ENCODE data around the gene RBM25. TPM values are rescaled to one million over a fixed set of nuclear protein-coding genes. Genes with fewer than 3 reads are reported as not detected.
"Not testable (repeated sequence)": the region's sequence is repeated elsewhere in the genome, so short reads cannot be mapped to it uniquely, and the experiment has no call there.

RBM25 gene
- total and polyA plus RNA-seq, 4 donors: 8.4 to 26.2 (median 22.2) TPM

DNA sequence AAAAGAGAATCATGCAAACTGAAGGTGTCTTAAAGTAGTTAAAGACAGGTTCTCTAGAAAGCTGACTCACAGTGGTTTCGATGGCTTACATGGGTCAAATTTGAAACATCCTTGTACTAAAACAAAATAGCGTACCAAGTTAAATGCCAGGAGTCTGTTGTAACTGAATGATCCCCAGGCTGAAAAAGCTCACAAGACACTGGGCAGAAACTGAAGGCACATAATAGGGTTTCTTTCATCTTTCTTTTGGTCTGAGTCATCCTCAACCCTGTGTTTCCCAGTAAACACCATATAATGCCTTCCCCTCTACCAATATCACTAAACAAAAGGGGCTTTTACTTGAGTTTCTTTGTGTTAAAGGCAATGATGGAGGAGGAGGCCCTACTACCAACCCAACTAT, 44.2 kb upstream of the RBM25 start:
- no peak overlapping the region for H3K27ac ChIP-seq (ENCODE audit: low read depth in 1 of 2, low read length in 2 of 2)

DNA sequence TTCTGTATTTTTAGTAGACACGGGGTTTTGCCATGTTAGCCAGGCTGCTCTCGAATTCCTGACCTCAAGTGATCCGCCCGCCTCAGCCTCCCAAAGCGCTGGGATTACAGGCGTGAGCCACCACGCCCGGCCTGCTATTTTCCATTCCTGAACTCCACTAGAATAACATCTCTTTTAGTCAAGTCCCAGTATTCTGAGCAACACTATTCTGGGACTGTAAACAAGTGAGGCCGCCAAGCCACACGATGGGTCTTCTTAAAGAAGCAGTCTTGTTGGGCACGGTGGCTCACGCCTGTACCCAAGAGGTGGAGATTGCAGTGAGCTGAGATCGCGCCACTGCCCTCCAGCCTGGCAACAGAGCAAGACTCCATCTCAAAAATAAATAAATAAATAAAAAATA, 42.8 kb upstream of the RBM25 start:
- H3K36me3 ChIP-seq (ENCODE audit: control insufficient read depth in 4 of 4, insufficient read depth in 3 of 4, low read depth in 1 of 4, low read length in 3 of 4): peaks cover 0 to 14% (median 6%) of the 10 kb centered on the region in 4 donors
- 97% methylated on average over 14 of the region's 14 CpGs for WGBS

More for the DNA sequence above, 44.2 kb upstream of the RBM25 start:
- TF ChIP-seq SP1 (IDR thresholded peaks at IDR 0.05): no peak
- TF ChIP-seq, protein P1, sequence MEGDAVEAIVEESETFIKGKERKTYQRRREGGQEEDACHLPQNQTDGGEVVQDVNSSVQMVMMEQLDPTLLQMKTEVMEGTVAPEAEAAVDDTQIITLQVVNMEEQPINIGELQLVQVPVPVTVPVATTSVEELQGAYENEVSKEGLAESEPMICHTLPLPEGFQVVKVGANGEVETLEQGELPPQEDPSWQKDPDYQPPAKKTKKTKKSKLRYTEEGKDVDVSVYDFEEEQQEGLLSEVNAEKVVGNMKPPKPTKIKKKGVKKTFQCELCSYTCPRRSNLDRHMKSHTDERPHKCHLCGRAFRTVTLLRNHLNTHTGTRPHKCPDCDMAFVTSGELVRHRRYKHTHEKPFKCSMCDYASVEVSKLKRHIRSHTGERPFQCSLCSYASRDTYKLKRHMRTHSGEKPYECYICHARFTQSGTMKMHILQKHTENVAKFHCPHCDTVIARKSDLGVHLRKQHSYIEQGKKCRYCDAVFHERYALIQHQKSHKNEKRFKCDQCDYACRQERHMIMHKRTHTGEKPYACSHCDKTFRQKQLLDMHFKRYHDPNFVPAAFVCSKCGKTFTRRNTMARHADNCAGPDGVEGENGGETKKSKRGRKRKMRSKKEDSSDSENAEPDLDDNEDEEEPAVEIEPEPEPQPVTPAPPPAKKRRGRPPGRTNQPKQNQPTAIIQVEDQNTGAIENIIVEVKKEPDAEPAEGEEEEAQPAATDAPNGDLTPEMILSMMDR (IDR thresholded peaks at IDR 0.05; ENCODE audit: low read depth, low read length, missing input control): no peak
- no peak overlapping the region for H3K9ac ChIP-seq (ENCODE audit: low read depth in 1 of 2, low read length in 2 of 2)
- no peak overlapping the region for H3K4me3 ChIP-seq (ENCODE audit: low read depth in 1 of 3, low read length in 3 of 3)
- no peak for DNase-seq (ENCODE audit: low spot score)
- peaks cover 0 to 4% (median 0%) of the 10 kb centered on the region in 4 donors for H3K4me1 ChIP-seq (ENCODE audit: control insufficient read depth in 4 of 4, insufficient read depth in 4 of 4, low read length in 3 of 4)
- WGBS: 67% methylated on average over 2 of the region's 2 CpGs
- no peaks in the 10 kb centered on the region for H3K9me3 ChIP-seq (ENCODE audit: control insufficient read depth in 4 of 4, low read length in 3 of 4)
- H3K27me3 ChIP-seq (ENCODE audit: control insufficient read depth in 4 of 4, insufficient read depth in 4 of 4, low read length in 3 of 4): no peaks in the 10 kb centered on the region
- H3K36me3 ChIP-seq (ENCODE audit: control insufficient read depth in 4 of 4, insufficient read depth in 3 of 4, low read depth in 1 of 4, low read length in 3 of 4): peaks cover 0 to 13% (median 8%) of the 10 kb centered on the region in 4 donors

DNA sequence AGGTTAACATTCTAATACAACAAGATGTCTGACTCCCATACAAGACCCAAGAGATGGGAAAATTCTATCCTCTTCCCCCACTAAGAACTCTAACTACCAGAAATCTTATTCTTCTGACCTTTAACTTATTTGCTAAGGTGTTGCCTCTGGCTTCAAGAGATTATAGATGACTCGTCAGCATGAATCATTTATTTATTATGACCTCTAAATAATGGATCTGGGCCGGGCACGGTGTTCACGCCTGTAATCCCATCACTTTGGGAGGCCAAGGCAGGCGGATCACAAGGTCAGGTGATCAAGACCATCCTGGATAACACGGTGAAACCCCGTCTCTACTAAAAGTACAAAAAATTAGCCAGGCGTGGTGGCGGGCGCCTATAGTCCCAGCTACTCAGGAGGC, 42.3 kb upstream of the RBM25 start:
- 97% methylated on average over 10 of the region's 10 CpGs for WGBS
- H3K36me3 ChIP-seq (ENCODE audit: control insufficient read depth in 4 of 4, insufficient read depth in 3 of 4, low read depth in 1 of 4, low read length in 3 of 4): peaks cover 0 to 14% (median 6%) of the 10 kb centered on the region in 4 donors
- not testable (repeated sequence) for H3K4me3 ChIP-seq (ENCODE audit: low read depth in 1 of 3, low read length in 3 of 3)

More for the DNA sequence above, 42.8 kb upstream of the RBM25 start:
- H3K9ac ChIP-seq (ENCODE audit: low read depth in 1 of 2, low read length in 2 of 2); H3K4me3 ChIP-seq (ENCODE audit: low read depth in 1 of 3, low read length in 3 of 3); H3K4me1 ChIP-seq (ENCODE audit: control insufficient read depth in 4 of 4, insufficient read depth in 4 of 4, low read length in 3 of 4); H3K27ac ChIP-seq (ENCODE audit: low read depth in 1 of 2, low read length in 2 of 2); DNase-seq (ENCODE audit: low spot score); H3K9me3 ChIP-seq (ENCODE audit: control insufficient read depth in 4 of 4, low read length in 3 of 4); H3K27me3 ChIP-seq (ENCODE audit: control insufficient read depth in 4 of 4, insufficient read depth in 4 of 4, low read length in 3 of 4): not testable (repeated sequence)

DNA sequence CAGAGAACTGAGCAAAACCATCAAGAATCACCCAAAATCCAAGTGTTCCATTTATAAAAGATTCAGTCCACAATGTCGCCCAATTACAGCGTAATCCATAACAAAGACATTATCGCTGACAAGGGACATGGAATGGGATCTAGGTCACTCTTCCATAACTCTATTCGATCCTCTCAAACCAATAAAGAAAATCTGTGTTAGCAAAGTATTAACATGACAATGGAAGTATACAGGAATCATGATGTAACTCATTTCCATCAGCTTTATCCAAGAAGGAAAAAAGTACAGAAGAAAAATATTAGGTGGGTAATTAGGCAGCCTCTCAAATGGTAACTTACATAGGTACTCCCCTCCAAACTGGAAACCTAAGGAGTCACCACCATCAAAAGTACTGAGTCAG, 36.3 kb upstream of the RBM25 start:
- Histone ChIP-seq H3K4me3 (ENCODE audit: low read depth in 1 of 3, low read length in 3 of 3) (no peak overlapping the region), H3K4me1 (ENCODE audit: control insufficient read depth in 4 of 4, insufficient read depth in 4 of 4, low read length in 3 of 4) (peaks cover 3 to 17% (median 9%) of the 10 kb centered on the region in 4 donors), H3K27ac (ENCODE audit: low read depth in 1 of 2, low read length in 2 of 2) (no peak overlapping the region), H3K9me3 (ENCODE audit: control insufficient read depth in 4 of 4, low read length in 3 of 4) (no peaks in the 10 kb centered on the region), H3K27me3 (ENCODE audit: control insufficient read depth in 4 of 4, insufficient read depth in 4 of 4, low read length in 3 of 4) (no peaks in the 10 kb centered on the region), H3K9ac (ENCODE audit: low read depth in 1 of 2, low read length in 2 of 2) (no peak overlapping the region), H3K36me3 (ENCODE audit: control insufficient read depth in 4 of 4, insufficient read depth in 3 of 4, low read depth in 1 of 4, low read length in 3 of 4) (peaks cover 3 to 25% (median 9%) of the 10 kb centered on the region in 4 donors)
- 98% methylated on average over 4 of the region's 4 CpGs for WGBS
- TF ChIP-seq, protein P2, sequence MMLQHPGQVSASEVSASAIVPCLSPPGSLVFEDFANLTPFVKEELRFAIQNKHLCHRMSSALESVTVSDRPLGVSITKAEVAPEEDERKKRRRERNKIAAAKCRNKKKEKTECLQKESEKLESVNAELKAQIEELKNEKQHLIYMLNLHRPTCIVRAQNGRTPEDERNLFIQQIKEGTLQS (IDR thresholded peaks at IDR 0.05): no peak
- TF ChIP-seq FOXA2 (IDR thresholded peaks at IDR 0.05) (no peak), HNF4A (conservative IDR thresholded peaks at IDR 0.05) (no peak), JUND (IDR thresholded peaks at IDR 0.05) (no peak), EGR1 (IDR thresholded peaks at IDR 0.05; ENCODE audit: low read depth in 2 of 2) (no peak), RAD21 (IDR thresholded peaks at IDR 0.05) (no peak), GABPA (IDR thresholded peaks at IDR 0.05 in 1 of 2, conservative IDR thresholded peaks at IDR 0.05 in 1 of 2) (no peak), NR2F2 (IDR thresholded peaks at IDR 0.05) (no peak), RXRA (IDR thresholded peaks at IDR 0.05) (no peak)
- TF ChIP-seq, protein P1 (IDR thresholded peaks at IDR 0.05; ENCODE audit: low read depth, low read length, missing input control): no peak
- TF ChIP-seq, protein P3, sequence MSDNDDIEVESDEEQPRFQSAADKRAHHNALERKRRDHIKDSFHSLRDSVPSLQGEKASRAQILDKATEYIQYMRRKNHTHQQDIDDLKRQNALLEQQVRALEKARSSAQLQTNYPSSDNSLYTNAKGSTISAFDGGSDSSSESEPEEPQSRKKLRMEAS (IDR thresholded peaks at IDR 0.05): no peak
- no peak for DNase-seq (ENCODE audit: low spot score)

More for the DNA sequence above, 42.3 kb upstream of the RBM25 start:
- H3K9ac ChIP-seq (ENCODE audit: low read depth in 1 of 2, low read length in 2 of 2); H3K9me3 ChIP-seq (ENCODE audit: control insufficient read depth in 4 of 4, low read length in 3 of 4); H3K27me3 ChIP-seq (ENCODE audit: control insufficient read depth in 4 of 4, insufficient read depth in 4 of 4, low read length in 3 of 4); DNase-seq (ENCODE audit: low spot score); H3K4me1 ChIP-seq (ENCODE audit: control insufficient read depth in 4 of 4, insufficient read depth in 4 of 4, low read length in 3 of 4); H3K27ac ChIP-seq (ENCODE audit: low read depth in 1 of 2, low read length in 2 of 2): not testable (repeated sequence)
